PC-3 (cell line): Measurements from ENCODE around the gene CD151. TPM values are rescaled to one million over a fixed set of nuclear protein-coding genes. Genes with fewer than 3 reads are reported as not detected.
A peak's percentile ranks its signal among the peaks of the same experiment; 100 is the strongest.

Source experiments
- ATAC-seq: fragments of 200-7000 bp; cut with Tn5 transposase; 2 replicates; pipeline ENCODE4 v1.9.1; 2020; ENCODE audit warnings: mild to moderate bottlenecking, moderate library complexity
- BruUV-seq: library from RNA; stranded (reverse); fragments of 400-500 nt; replicated peaks from 2 replicates; lab custom pipeline; 2021; lab: Mats Ljungman, UMichigan
- CTCF ChIA-PET: fragments of 300-600 bp; sonication (Branson Sonifier 250); formaldehyde crosslinking; loops from one replicate; lab custom pipeline; 2022; ENCODE audit warnings: antibody characterized with exemption; lab: Charles Lee
- POLR2A ChIA-PET: fragments of 300-600 bp; sonication (Branson Sonifier 250); formaldehyde crosslinking; loops from one replicate; lab custom pipeline; 2022; ENCODE audit warnings: antibody characterized with exemption; ENCODE audit not compliant: unreplicated experiment; lab: Charles Lee
- DNase-seq: peaks from one replicate; pipeline ENCODE4 v3.0.0-alpha.2; 2015
- H2AFZ ChIP-seq: fragments of 300-600 bp; sonication (generic); 2 replicates; pipeline ENCODE4 v1.6.0; 2016; ENCODE audit warnings: antibody characterized with exemption, low read length
- H3F3A ChIP-seq: fragments of 300-600 bp; sonication (generic); one replicate; pipeline ENCODE4 v1.6.0; 2017; ENCODE audit warnings: antibody characterized with exemption, low read length, control low read depth, mild to moderate bottlenecking; ENCODE audit not compliant: unreplicated experiment
- H3K27ac ChIP-seq: fragments of 300-600 bp; sonication (generic); 2 replicates; pipeline ENCODE4 v1.5.1; 2016; ENCODE audit warnings: mild to moderate bottlenecking, low read length
- H3K27me3 ChIP-seq: fragments of 300-600 bp; sonication (generic); 2 replicates; pipeline ENCODE4 v1.6.1; 2016; ENCODE audit warnings: low read length, mixed read lengths
- H3K36me3 ChIP-seq: fragments of 300-600 bp; sonication (generic); 2 replicates; pipeline ENCODE4 v1.6.1; 2016; ENCODE audit warnings: low read depth, mixed run types, low read length, mixed read lengths
- H3K4me1 ChIP-seq: fragments of 300-600 bp; sonication (generic); 2 replicates; pipeline ENCODE4 v1.5.1; 2016; ENCODE audit warnings: low read length; ENCODE audit not compliant: insufficient read depth
- H3K4me2 ChIP-seq: fragments of 300-600 bp; sonication (generic); 2 replicates; pipeline ENCODE4 v1.6.0; 2016; ENCODE audit warnings: low read length
- H3K4me3 ChIP-seq: fragments of 300-600 bp; sonication (generic); 2 replicates; pipeline ENCODE4 v1.5.1; 2016; ENCODE audit warnings: mild to moderate bottlenecking, low read length, mixed read lengths
- H3K79me2 ChIP-seq: fragments of 300-600 bp; sonication (generic); 2 replicates; pipeline ENCODE4 v1.6.1; 2017; ENCODE audit warnings: low read length, mixed read lengths
- H3K9ac ChIP-seq: fragments of 300-600 bp; sonication (generic); 2 replicates; pipeline ENCODE4 v1.6.0; 2016; ENCODE audit warnings: mild to moderate bottlenecking, low read length
- H3K9me2 ChIP-seq: fragments of 300-600 bp; sonication (generic); replicated peaks from 2 replicates; pipeline ENCODE4 v1.6.1; 2016; ENCODE audit warnings: mixed run types, low read length, mixed read lengths
- H3K9me3 ChIP-seq: fragments of 300-600 bp; sonication (generic); 2 replicates; pipeline ENCODE4 v1.6.1; 2016; ENCODE audit warnings: low read length, mixed read lengths
- H4K20me1 ChIP-seq: fragments of 300-600 bp; sonication (generic); 2 replicates; pipeline ENCODE4 v1.6.1; 2016; ENCODE audit warnings: low read length, mixed read lengths
- EZH2 ChIP-seq: fragments of 300-600 bp; sonication (generic); IDR thresholded peaks from one replicate; pipeline ENCODE4 v1.6.1; 2017; ENCODE audit warnings: antibody characterized with exemption, mild to moderate bottlenecking, low read length; ENCODE audit not compliant: unreplicated experiment
- EZH2phosphoT487 ChIP-seq: fragments of 300-600 bp; sonication (generic); IDR thresholded peaks from 2 replicates; pipeline ENCODE4 v1.6.1; 2018; ENCODE audit warnings: mild to moderate bottlenecking, antibody characterized with exemption, low read length, borderline replicate concordance
- intact Hi-C: fragments of 100-400 bp; cut with micrococcal nuclease; formaldehyde crosslinking; loops from 2 replicates; pipeline ENCODE4 v1.9.0; 2023
- total RNA-seq: library from RNA; depleted of rRNA; stranded (reverse); fragments of >200 nt; gene quantifications from 2 replicates; pipeline ENCODE4 v1.2.3, GENCODE V29; 2014
- TF ChIP-seq, protein P1 (sequence below): fragments of 300-600 bp; sonication (generic); conservative IDR thresholded peaks from 2 replicates; pipeline ENCODE4 v1.5.1; 2017; ENCODE audit warnings: antibody characterized with exemption, low read depth, mild to moderate bottlenecking, low read length

Gene CD151
- total RNA-seq, 1 experiment from 2014 or later, result 469 TPM

DNA sequence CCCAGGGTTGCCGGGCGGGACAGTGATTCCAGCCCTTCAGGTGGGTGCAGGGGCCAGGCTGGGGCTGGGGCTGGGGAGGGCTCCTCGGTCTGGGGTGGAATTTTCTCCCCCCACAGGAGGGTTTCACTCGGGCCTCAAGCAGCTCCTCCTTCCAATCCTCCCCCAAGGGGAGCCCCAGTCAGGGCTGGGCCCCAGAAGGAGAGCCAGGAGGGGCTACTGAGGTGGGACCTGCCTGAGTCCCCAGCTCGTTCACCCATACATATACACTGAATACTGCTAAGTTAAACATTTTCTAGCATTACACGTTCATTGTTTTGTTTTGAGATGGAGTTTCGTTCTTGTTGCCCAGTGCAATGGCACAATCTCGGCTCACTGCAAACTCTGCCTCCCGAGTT, 6.5 kb upstream of the CD151 start:
- CTCF ChIA-PET, result no interaction called here
- no peak for ATAC-seq
- H3K9ac ChIP-seq, result peak overlapping the region; percentile 69; the same call in 1 of the 2 replicates
- peaks cover 40% of the 10 kb centered on the region for H3K4me1 ChIP-seq
- intact Hi-C loops, result no loop called here
- H3F3A ChIP-seq, result no peaks in the 10 kb centered on the region
- POLR2A ChIA-PET, result no interaction called here
- no peak overlapping the region for H2AFZ ChIP-seq
- TF ChIP-seq, protein P1, sequence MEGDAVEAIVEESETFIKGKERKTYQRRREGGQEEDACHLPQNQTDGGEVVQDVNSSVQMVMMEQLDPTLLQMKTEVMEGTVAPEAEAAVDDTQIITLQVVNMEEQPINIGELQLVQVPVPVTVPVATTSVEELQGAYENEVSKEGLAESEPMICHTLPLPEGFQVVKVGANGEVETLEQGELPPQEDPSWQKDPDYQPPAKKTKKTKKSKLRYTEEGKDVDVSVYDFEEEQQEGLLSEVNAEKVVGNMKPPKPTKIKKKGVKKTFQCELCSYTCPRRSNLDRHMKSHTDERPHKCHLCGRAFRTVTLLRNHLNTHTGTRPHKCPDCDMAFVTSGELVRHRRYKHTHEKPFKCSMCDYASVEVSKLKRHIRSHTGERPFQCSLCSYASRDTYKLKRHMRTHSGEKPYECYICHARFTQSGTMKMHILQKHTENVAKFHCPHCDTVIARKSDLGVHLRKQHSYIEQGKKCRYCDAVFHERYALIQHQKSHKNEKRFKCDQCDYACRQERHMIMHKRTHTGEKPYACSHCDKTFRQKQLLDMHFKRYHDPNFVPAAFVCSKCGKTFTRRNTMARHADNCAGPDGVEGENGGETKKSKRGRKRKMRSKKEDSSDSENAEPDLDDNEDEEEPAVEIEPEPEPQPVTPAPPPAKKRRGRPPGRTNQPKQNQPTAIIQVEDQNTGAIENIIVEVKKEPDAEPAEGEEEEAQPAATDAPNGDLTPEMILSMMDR, result no peak
- TF ChIP-seq EZH2phosphoT487 (no peak), EZH2 (no peak)
- H3K27me3 ChIP-seq, result no peaks in the 10 kb centered on the region
- peak overlapping the region; percentile 74 for H3K27ac ChIP-seq
- no peaks in the 10 kb centered on the region for H3K9me2 ChIP-seq
- BruUV-seq, result TSS peak; percentile 78
- H3K4me2 ChIP-seq, result peak overlapping the region; percentile 96
- no peak for DNase-seq
- no peaks in the 10 kb centered on the region for H3K36me3 ChIP-seq
- 0 out of 2 replicates have a peak, but pooled peaks cover 4% of the 10 kb centered on the region for H4K20me1 ChIP-seq
- peaks cover 13% of the 10 kb centered on the region for H3K79me2 ChIP-seq
- H3K4me3 ChIP-seq, result no peak overlapping the region
- no peaks in the 10 kb centered on the region for H3K9me3 ChIP-seq

DNA sequence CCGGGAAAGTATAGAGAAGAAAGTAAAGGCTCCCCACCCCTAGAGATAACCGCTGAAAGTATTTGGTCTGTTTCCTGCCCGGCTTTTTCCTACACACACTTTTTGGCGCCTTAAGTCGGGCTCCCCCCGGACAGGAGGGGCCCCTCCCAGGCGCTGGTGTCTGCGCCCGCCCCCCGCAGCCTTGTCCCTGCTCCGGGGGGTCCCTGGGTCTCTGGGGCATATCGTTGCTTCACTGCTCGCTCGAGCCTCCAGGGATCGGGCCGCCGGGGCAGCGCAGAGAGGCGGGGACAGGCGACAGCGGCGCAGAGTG, 6.0 kb upstream of the CD151 start:
- ATAC-seq, result no peak; the same call in 1 of the 2 replicates
- H3K27me3 ChIP-seq, result no peaks in the 10 kb centered on the region
- no peak for DNase-seq
- peak overlapping the region; percentile 78 for H2AFZ ChIP-seq
- H3K9me2 ChIP-seq, result no peaks in the 10 kb centered on the region
- peaks cover 11% of the 10 kb centered on the region for H3K79me2 ChIP-seq
- H3K4me2 ChIP-seq, result peak overlapping the region; percentile 96
- H3K9ac ChIP-seq, result peak overlapping the region; percentile 69
- no peaks in the 10 kb centered on the region for H3K9me3 ChIP-seq
- POLR2A ChIA-PET, result no interaction called here
- no TSS peak for BruUV-seq
- H3K36me3 ChIP-seq, result no peaks in the 10 kb centered on the region
- H3K27ac ChIP-seq, result peak overlapping the region; percentile 52; the same call in 1 of the 2 replicates
- CTCF ChIA-PET, result no interaction called here
- no peaks in the 10 kb centered on the region for H4K20me1 ChIP-seq
- peak overlapping the region; percentile 76 for H3K4me3 ChIP-seq
- TF ChIP-seq, protein P1, result no peak
- TF ChIP-seq EZH2 (no peak), EZH2phosphoT487 (no peak)
- intact Hi-C loops, result no loop called here
- H3K4me1 ChIP-seq, result peaks cover 40% of the 10 kb centered on the region
- H3F3A ChIP-seq, result no peaks in the 10 kb centered on the region

DNA sequence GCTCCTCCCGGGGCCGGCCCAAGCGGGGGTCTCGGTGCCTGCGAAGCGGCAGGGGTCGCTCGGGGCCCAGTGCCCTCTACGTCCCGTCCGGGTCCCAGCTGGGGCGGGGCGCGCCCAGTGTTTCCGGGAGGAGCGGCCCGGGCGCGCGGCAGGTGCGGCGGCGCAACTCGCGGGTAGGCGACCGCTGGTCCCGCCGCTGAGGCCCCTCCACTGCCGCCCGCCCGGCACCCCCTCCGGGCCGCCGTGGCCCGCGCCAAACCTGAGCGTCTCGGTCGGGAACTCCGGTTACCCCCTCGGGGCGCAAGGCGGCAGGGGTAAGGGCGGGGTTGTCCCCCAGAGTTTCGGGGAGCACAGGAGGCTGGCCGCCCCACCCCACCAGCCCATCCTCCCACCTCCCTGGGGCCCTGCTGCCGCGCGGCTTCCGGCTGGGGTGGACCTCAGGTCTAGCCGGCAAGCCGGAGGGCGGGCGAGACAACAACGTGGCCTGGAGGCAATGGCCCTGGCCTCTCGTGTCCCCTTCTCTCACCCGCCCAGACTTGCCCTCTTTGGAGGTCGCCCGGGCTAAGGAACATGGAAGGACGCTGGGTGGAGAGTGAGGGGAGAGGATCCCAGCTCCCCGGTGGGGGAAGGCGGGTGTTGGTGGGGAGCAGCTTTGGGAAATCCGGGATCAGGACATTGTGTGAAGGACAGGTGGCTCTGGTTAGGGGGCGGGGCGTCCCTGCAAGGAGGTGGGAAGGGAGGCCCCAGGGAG, 5.4 kb upstream of the CD151 start:
- Histone ChIP-seq H3K9me3 (no peaks in the 10 kb centered on the region), H3K27ac (peak overlapping the region; percentile 52), H3K4me1 (peaks cover 43% of the 10 kb centered on the region), H3K9ac (peak overlapping the region; percentile 69), H4K20me1 (no peaks in the 10 kb centered on the region), H2AFZ (peak overlapping the region; percentile 78), H3K4me2 (peak overlapping the region; percentile 96), H3F3A (no peaks in the 10 kb centered on the region), H3K36me3 (no peaks in the 10 kb centered on the region), H3K4me3 (peak overlapping the region; percentile 76), H3K9me2 (no peaks in the 10 kb centered on the region), H3K79me2 (peaks cover 11% of the 10 kb centered on the region), H3K27me3 (no peaks in the 10 kb centered on the region)
- ChIA-PET POLR2A (no interaction called here), CTCF (no interaction called here)
- TF ChIP-seq EZH2, result no peak
- TF ChIP-seq, protein P1, result no peak
- no peak for TF ChIP-seq EZH2phosphoT487
- ATAC-seq (peak; percentile 21), DNase-seq (no peak)
- BruUV-seq, result no TSS peak
- intact Hi-C loops, result no loop called here
